Lower leg skin (tissue), 3 donors: ENCODE data around the gene EYA2.

Source experiments
- CTCF ChIP-seq, 3 donors: fragments of 450-650 bp; IDR thresholded peaks; one replicate each; pipeline ENCODE4 v1.5.1; 2016; ENCODE audit warnings: antibody characterized with exemption in 3 of 3, mild to moderate bottlenecking in 3 of 3, moderate library complexity in 2 of 3
- POLR2A ChIP-seq, 2 donors: fragments of 450-650 bp; IDR thresholded peaks; one replicate each; pipeline ENCODE4 v1.6.1; 2016 to 2017; ENCODE audit warnings: antibody characterized with exemption in 2 of 2, mild to moderate bottlenecking in 1 of 2, moderate library complexity in 1 of 2

- TF ChIP-seq POLR2A (IDR thresholded peaks at IDR 0.05) (no peak), CTCF (IDR thresholded peaks at IDR 0.05) (no peak)
Observed at GRCh38 chr20:47118641-47119040, 224.0 kb downstream of the EYA2 start.
